ENCODE results near the gene CCNO. TPM values are rescaled to one million over a fixed set of nuclear protein-coding genes. Genes with fewer than 3 reads are reported as not detected.

The CCNO gene
- total and polyA plus RNA-seq, 2 of the 8 experiments (the other 6 are each of a cell fraction or from before 2014, with no cell fraction given): 0.14 to 0.41 TPM

Other genes with a start within 250 kb of the CCNO start
- gene ESM1, start 248.0 kb downstream of the CCNO start, total RNA-seq (2021; fragmentation: NEBNext Ultra II Directional; extraction: Animal tissue kit (Norgen Biotek cat#: 25700)): not detected in 2 replicates
- not detected in 2 replicates for gene ESM1, start 248.0 kb downstream of the CCNO start, polyA plus RNA-seq (2011; rRNA removed)
- not detected in 2 replicates for gene GZMK, start 209.4 kb downstream of the CCNO start, total RNA-seq (2021; fragmentation: NEBNext Ultra II Directional; extraction: Animal tissue kit (Norgen Biotek cat#: 25700))
- gene GZMK, start 209.4 kb downstream of the CCNO start, polyA plus RNA-seq (2011; rRNA removed): not detected in 2 replicates
- gene GZMA, start 131.0 kb downstream of the CCNO start, total RNA-seq (2021; fragmentation: NEBNext Ultra II Directional; extraction: Animal tissue kit (Norgen Biotek cat#: 25700)): not detected in 2 replicates
- not detected in 2 replicates for gene GZMA, start 131.0 kb downstream of the CCNO start, polyA plus RNA-seq (2011; rRNA removed)
- gene GPX8, start 73.4 kb downstream of the CCNO start, total RNA-seq (2021; fragmentation: NEBNext Ultra II Directional; extraction: Animal tissue kit (Norgen Biotek cat#: 25700)): 55.5 and 60.4 TPM in 2 replicates
- 11.2 and 19.5 TPM in 2 replicates for gene GPX8, start 73.4 kb downstream of the CCNO start, polyA plus RNA-seq (2011; rRNA removed)
- not detected in 2 replicates for gene CDC20B, start 60.4 kb downstream of the CCNO start, total RNA-seq (2021; fragmentation: NEBNext Ultra II Directional; extraction: Animal tissue kit (Norgen Biotek cat#: 25700))
- 0.06 and 0.08 TPM in 2 replicates for gene CDC20B, start 60.4 kb downstream of the CCNO start, polyA plus RNA-seq (2011; rRNA removed)
- not detected in 2 replicates for gene MCIDAS, start 6.3 kb downstream of the CCNO start, total RNA-seq (2021; fragmentation: NEBNext Ultra II Directional; extraction: Animal tissue kit (Norgen Biotek cat#: 25700))
- 0.15 and 0.17 TPM in 2 replicates for gene MCIDAS, start 6.3 kb downstream of the CCNO start, polyA plus RNA-seq (2011; rRNA removed)
- gene DHX29, start 74.1 kb upstream of the CCNO start, total RNA-seq (2021; fragmentation: NEBNext Ultra II Directional; extraction: Animal tissue kit (Norgen Biotek cat#: 25700)): 32.1 and 33.0 TPM in 2 replicates
- 2.5 and 3.4 TPM in 2 replicates for gene DHX29, start 74.1 kb upstream of the CCNO start, polyA plus RNA-seq (2011; rRNA removed)
- 129 and 130 TPM in 2 replicates for gene MTREX, start 74.4 kb upstream of the CCNO start, total RNA-seq (2021; fragmentation: NEBNext Ultra II Directional; extraction: Animal tissue kit (Norgen Biotek cat#: 25700))
- gene MTREX, start 74.4 kb upstream of the CCNO start, polyA plus RNA-seq (2011; rRNA removed): 11.2 and 16.0 TPM in 2 replicates